ENCODE measurements around the gene CYSRT1. TPM values are rescaled to one million over a fixed set of nuclear protein-coding genes. Genes with fewer than 3 reads are reported as not detected.

The CYSRT1 gene
- total and polyA plus RNA-seq, 2 donors (not counting 1 experiment from before 2014, with no cell fraction given): 0.19 to 0.66 TPM

- H3K27me3 ChIP-seq (ENCODE audit: control insufficient read depth, insufficient read depth, low read length): no peaks in the 10 kb centered on the region
- TF ChIP-seq, protein P1, sequence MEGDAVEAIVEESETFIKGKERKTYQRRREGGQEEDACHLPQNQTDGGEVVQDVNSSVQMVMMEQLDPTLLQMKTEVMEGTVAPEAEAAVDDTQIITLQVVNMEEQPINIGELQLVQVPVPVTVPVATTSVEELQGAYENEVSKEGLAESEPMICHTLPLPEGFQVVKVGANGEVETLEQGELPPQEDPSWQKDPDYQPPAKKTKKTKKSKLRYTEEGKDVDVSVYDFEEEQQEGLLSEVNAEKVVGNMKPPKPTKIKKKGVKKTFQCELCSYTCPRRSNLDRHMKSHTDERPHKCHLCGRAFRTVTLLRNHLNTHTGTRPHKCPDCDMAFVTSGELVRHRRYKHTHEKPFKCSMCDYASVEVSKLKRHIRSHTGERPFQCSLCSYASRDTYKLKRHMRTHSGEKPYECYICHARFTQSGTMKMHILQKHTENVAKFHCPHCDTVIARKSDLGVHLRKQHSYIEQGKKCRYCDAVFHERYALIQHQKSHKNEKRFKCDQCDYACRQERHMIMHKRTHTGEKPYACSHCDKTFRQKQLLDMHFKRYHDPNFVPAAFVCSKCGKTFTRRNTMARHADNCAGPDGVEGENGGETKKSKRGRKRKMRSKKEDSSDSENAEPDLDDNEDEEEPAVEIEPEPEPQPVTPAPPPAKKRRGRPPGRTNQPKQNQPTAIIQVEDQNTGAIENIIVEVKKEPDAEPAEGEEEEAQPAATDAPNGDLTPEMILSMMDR (conservative IDR thresholded peaks at IDR 0.05 in 1 of 2, IDR thresholded peaks at IDR 0.05 in 1 of 2; ENCODE audit: low read depth in 1 of 2, low read length in 2 of 2): no peak
- TF ChIP-seq EZH2 (IDR thresholded peaks at IDR 0.05; ENCODE audit: low read length, missing control alignments): no peak
- H3K4me1 ChIP-seq (ENCODE audit: control insufficient read depth, extremely low read depth, insufficient read depth, low read length): peaks cover 17% of the 10 kb centered on the region
- H3K36me3 ChIP-seq (ENCODE audit: control insufficient read depth, insufficient read depth, low read length): peaks cover 15% of the 10 kb centered on the region
- no peak overlapping the region for H3K27ac ChIP-seq (ENCODE audit: insufficient read depth, low read length)
- H2AFZ ChIP-seq (ENCODE audit: low read length): no peak overlapping the region
- H3K4me3 ChIP-seq (replicated peaks in 1 of 4; ENCODE audit: control extremely low read depth in 1 of 4, insufficient read depth in 1 of 4, low read depth in 3 of 4, low read length in 4 of 4): no peak overlapping the region
- no peaks in the 10 kb centered on the region for H3K9me3 ChIP-seq (ENCODE audit: control insufficient read depth, insufficient read depth, low read depth, low read length)
- H3K9ac ChIP-seq (ENCODE audit: insufficient read depth, low read length): no peak overlapping the region
- peaks cover 36% of the 10 kb centered on the region for H3K79me2 ChIP-seq (ENCODE audit: control insufficient read depth, insufficient read depth, low read length)
- no peak for DNase-seq (ENCODE audit: low read depth in 2 of 2)
- no peak overlapping the region for H3K4me2 ChIP-seq (ENCODE audit: extremely low read depth, insufficient read depth, low read length)
- no peaks in the 10 kb centered on the region for H4K20me1 ChIP-seq (ENCODE audit: control insufficient read depth, extremely low read depth, insufficient read depth, low read length)
Observed at GRCh38 chr9:137191691-137192447, 33.1 kb upstream of the CYSRT1 start.

GRCh38 chr9:137192448-137192780 is 32.6 kb upstream of the CYSRT1 start:
- Histone ChIP-seq H3K9me3 (ENCODE audit: control insufficient read depth, insufficient read depth, low read depth, low read length) (no peaks in the 10 kb centered on the region), H3K36me3 (ENCODE audit: control insufficient read depth, insufficient read depth, low read length) (peaks cover 15% of the 10 kb centered on the region), H3K4me2 (ENCODE audit: extremely low read depth, insufficient read depth, low read length) (no peak overlapping the region), H4K20me1 (ENCODE audit: control insufficient read depth, extremely low read depth, insufficient read depth, low read length) (no peaks in the 10 kb centered on the region), H3K9ac (ENCODE audit: insufficient read depth, low read length) (no peak overlapping the region), H3K4me1 (ENCODE audit: control insufficient read depth, extremely low read depth, insufficient read depth, low read length) (peaks cover 12% of the 10 kb centered on the region), H3K27me3 (ENCODE audit: control insufficient read depth, insufficient read depth, low read length) (no peaks in the 10 kb centered on the region), H3K4me3 (replicated peaks in 1 of 4; ENCODE audit: control extremely low read depth in 1 of 4, insufficient read depth in 1 of 4, low read depth in 3 of 4, low read length in 4 of 4) (no peak overlapping the region), H3K79me2 (ENCODE audit: control insufficient read depth, insufficient read depth, low read length) (peaks cover 30% of the 10 kb centered on the region), H2AFZ (ENCODE audit: low read length) (no peak overlapping the region), H3K27ac (ENCODE audit: insufficient read depth, low read length) (no peak overlapping the region)
- no peak for DNase-seq (ENCODE audit: low read depth in 2 of 2)
- TF ChIP-seq EZH2 (IDR thresholded peaks at IDR 0.05; ENCODE audit: low read length, missing control alignments): no peak
- TF ChIP-seq, protein P1 (conservative IDR thresholded peaks at IDR 0.05 in 1 of 2, IDR thresholded peaks at IDR 0.05 in 1 of 2; ENCODE audit: low read depth in 1 of 2, low read length in 2 of 2): no peak

- H4K20me1 ChIP-seq (ENCODE audit: control insufficient read depth, extremely low read depth, insufficient read depth, low read length): no peaks in the 10 kb centered on the region
Observed at GRCh38 chr9:137192859-137193258, 32.1 kb upstream of the CYSRT1 start.

More at GRCh38 chr9:137192859-137193258, 32.1 kb upstream of the CYSRT1 start:
- TF ChIP-seq, protein P1 (conservative IDR thresholded peaks at IDR 0.05 in 1 of 2, IDR thresholded peaks at IDR 0.05 in 1 of 2; ENCODE audit: low read depth in 1 of 2, low read length in 2 of 2): no peak
- no peak for TF ChIP-seq EZH2 (IDR thresholded peaks at IDR 0.05; ENCODE audit: low read length, missing control alignments)
- peaks cover 8% of the 10 kb centered on the region for H3K4me1 ChIP-seq (ENCODE audit: control insufficient read depth, extremely low read depth, insufficient read depth, low read length)
- H3K4me3 ChIP-seq (replicated peaks in 1 of 4; ENCODE audit: control extremely low read depth in 1 of 4, insufficient read depth in 1 of 4, low read depth in 3 of 4, low read length in 4 of 4): no peak overlapping the region
- H3K36me3 ChIP-seq (ENCODE audit: control insufficient read depth, insufficient read depth, low read length): peaks cover 15% of the 10 kb centered on the region
- H3K9me3 ChIP-seq (ENCODE audit: control insufficient read depth, insufficient read depth, low read depth, low read length): no peaks in the 10 kb centered on the region
- peaks cover 26% of the 10 kb centered on the region for H3K79me2 ChIP-seq (ENCODE audit: control insufficient read depth, insufficient read depth, low read length)
- no peak overlapping the region for H3K4me2 ChIP-seq (ENCODE audit: extremely low read depth, insufficient read depth, low read length)
- no peak overlapping the region for H2AFZ ChIP-seq (ENCODE audit: low read length)
- H3K9ac ChIP-seq (ENCODE audit: insufficient read depth, low read length): no peak overlapping the region
- H3K27me3 ChIP-seq (ENCODE audit: control insufficient read depth, insufficient read depth, low read length): no peaks in the 10 kb centered on the region
- no peak for DNase-seq (ENCODE audit: low read depth in 2 of 2)
- no peak overlapping the region for H3K27ac ChIP-seq (ENCODE audit: insufficient read depth, low read length)

All from fibroblast of lung (primary cell).